ENCODE measurements around the gene GRIN2D.

The GRIN2D gene

GRCh38 chr19:48398102-48398374 lies 4.6 kb downstream of the GRIN2D start:
- no CpG with 5 or more reads among the region's 17 CpGs for WGBS (ENCODE audit: extremely low coverage, insufficient coverage, insufficient read length)

GRCh38 chr19:48398375-48399235 lies 5.1 kb downstream of the GRIN2D start:
- H3K4me1 ChIP-seq (ENCODE audit: control insufficient read depth in 1 of 2, insufficient read depth in 2 of 2, low read length in 2 of 2), result peaks cover 15 to 32% of the 10 kb centered on the region in 2 experiments
- peak overlapping the region; percentile 71 for H3K4me3 ChIP-seq (ENCODE audit: low read depth, low read length)
- WGBS (ENCODE audit: extremely low coverage, insufficient coverage, insufficient read length), result no CpG with 5 or more reads among the region's 104 CpGs

More at GRCh38 chr19:48398102-48398374, 4.6 kb downstream of the GRIN2D start:
- peak overlapping the region; percentile 59 for H4K12ac ChIP-seq (ENCODE audit: low read depth, low read length)
- H2AFZ ChIP-seq (ENCODE audit: insufficient read depth, low read length, poor library complexity), result peak overlapping the region; percentile 2
- peaks cover 2% of the 10 kb centered on the region for H3K9me3 ChIP-seq (ENCODE audit: insufficient read depth, low read depth, low read length)
- peak overlapping the region; percentile 71 for H3K9ac ChIP-seq (ENCODE audit: low read length)
- H2BK5ac ChIP-seq (ENCODE audit: low read depth, low read length, poor library complexity), result no peak overlapping the region
- H2BK12ac ChIP-seq (ENCODE audit: low read length), result no peak overlapping the region
- H3K36me3 ChIP-seq (ENCODE audit: control insufficient read depth in 1 of 2, insufficient read depth in 2 of 2, low read length in 2 of 2), result no peaks in the 10 kb centered on the region
- peak overlapping the region; percentile 87 for H3K4me2 ChIP-seq (ENCODE audit: low read length)
- H4K91ac ChIP-seq (ENCODE audit: low read depth, low read length), result peak overlapping the region; percentile 74
- peaks cover 18% of the 10 kb centered on the region for H3K27me3 ChIP-seq (ENCODE audit: insufficient read depth, low read length)
- H3K14ac ChIP-seq (ENCODE audit: low read length), result peak overlapping the region; percentile 71
- peaks cover 18 to 38% of the 10 kb centered on the region in 2 experiments for H3K4me1 ChIP-seq (ENCODE audit: control insufficient read depth in 1 of 2, insufficient read depth in 2 of 2, low read length in 2 of 2)
- H2BK120ac ChIP-seq (ENCODE audit: insufficient read depth, low read length, poor library complexity), result peak overlapping the region; percentile 12
- H2AK5ac ChIP-seq (ENCODE audit: low read length), result peak overlapping the region; percentile 37
- H3K79me2 ChIP-seq (ENCODE audit: control insufficient read depth, insufficient read depth, low read length, poor library complexity), result peaks cover 6% of the 10 kb centered on the region
- H3K4me3 ChIP-seq (ENCODE audit: low read depth, low read length), result peak overlapping the region; percentile 64
- DNase-seq, result peak in 1 of 2 donors; percentile 44
- H3K27ac ChIP-seq (ENCODE audit: low read depth, low read length), result no peak overlapping the region
- H4K8ac ChIP-seq (ENCODE audit: low read depth, low read length), result peak overlapping the region; percentile 78
- no peak overlapping the region for H3K23ac ChIP-seq (ENCODE audit: low read length)
- no peak overlapping the region for H3K4ac ChIP-seq (ENCODE audit: low read depth, low read length)
- peak overlapping the region; percentile 37 for H3K18ac ChIP-seq (ENCODE audit: low read length)
- H3K79me1 ChIP-seq (ENCODE audit: low read length), result peaks cover 25% of the 10 kb centered on the region

GRCh38 chr19:48400018-48400742 lies 6.7 kb downstream of the GRIN2D start:
- Histone ChIP-seq H3K4me3 (ENCODE audit: low read depth, low read length) (no peak overlapping the region), H2BK120ac (ENCODE audit: insufficient read depth, low read length, poor library complexity) (no peak overlapping the region), H4K8ac (ENCODE audit: low read depth, low read length) (peak overlapping the region; percentile 63), H3K18ac (ENCODE audit: low read length) (no peak overlapping the region), H2AK5ac (ENCODE audit: low read length) (no peak overlapping the region), H3K79me1 (ENCODE audit: low read length) (peaks cover 10% of the 10 kb centered on the region), H3K27me3 (ENCODE audit: insufficient read depth, low read length) (peaks cover 8% of the 10 kb centered on the region), H3K4me2 (ENCODE audit: low read length) (peak overlapping the region; percentile 71), H3K79me2 (ENCODE audit: control insufficient read depth, insufficient read depth, low read length, poor library complexity) (peaks cover 2% of the 10 kb centered on the region), H3K23ac (ENCODE audit: low read length) (no peak overlapping the region), H3K4ac (ENCODE audit: low read depth, low read length) (no peak overlapping the region), H3K27ac (ENCODE audit: low read depth, low read length) (no peak overlapping the region), H2BK12ac (ENCODE audit: low read length) (no peak overlapping the region), H2BK5ac (ENCODE audit: low read depth, low read length, poor library complexity) (no peak overlapping the region), H3K4me1 (ENCODE audit: control insufficient read depth in 1 of 2, insufficient read depth in 2 of 2, low read length in 2 of 2) (peaks cover 10 to 22% of the 10 kb centered on the region in 2 experiments), H3K36me3 (ENCODE audit: control insufficient read depth in 1 of 2, insufficient read depth in 2 of 2, low read length in 2 of 2) (no peaks in the 10 kb centered on the region), H3K9ac (ENCODE audit: low read length) (no peak overlapping the region), H2AFZ (ENCODE audit: insufficient read depth, low read length, poor library complexity) (no peak overlapping the region), H4K12ac (ENCODE audit: low read depth, low read length) (no peak overlapping the region), H3K14ac (ENCODE audit: low read length) (no peak overlapping the region), H4K91ac (ENCODE audit: low read depth, low read length) (peak overlapping the region; percentile 1), H3K9me3 (ENCODE audit: insufficient read depth, low read depth, low read length) (no peaks in the 10 kb centered on the region)
- peak; percentile 83 for DNase-seq
- no CpG with 5 or more reads among the region's 14 CpGs for WGBS (ENCODE audit: extremely low coverage, insufficient coverage, insufficient read length)

More at GRCh38 chr19:48398375-48399235, 5.1 kb downstream of the GRIN2D start:
- Histone ChIP-seq H2AK5ac (ENCODE audit: low read length) (peak overlapping the region; percentile 11), H3K18ac (ENCODE audit: low read length) (peak overlapping the region; percentile 48), H3K4me2 (ENCODE audit: low read length) (peak overlapping the region; percentile 87), H3K9me3 (ENCODE audit: insufficient read depth, low read depth, low read length) (peaks cover 2% of the 10 kb centered on the region), H3K79me1 (ENCODE audit: low read length) (peaks cover 20% of the 10 kb centered on the region), H3K27ac (ENCODE audit: low read depth, low read length) (no peak overlapping the region), H2BK120ac (ENCODE audit: insufficient read depth, low read length, poor library complexity) (peak overlapping the region; percentile 12), H3K36me3 (ENCODE audit: control insufficient read depth in 1 of 2, insufficient read depth in 2 of 2, low read length in 2 of 2) (no peaks in the 10 kb centered on the region), H3K4ac (ENCODE audit: low read depth, low read length) (no peak overlapping the region), H4K12ac (ENCODE audit: low read depth, low read length) (peak overlapping the region; percentile 25), H2BK12ac (ENCODE audit: low read length) (no peak overlapping the region), H3K23ac (ENCODE audit: low read length) (no peak overlapping the region), H3K14ac (ENCODE audit: low read length) (peak overlapping the region; percentile 71), H4K91ac (ENCODE audit: low read depth, low read length) (peak overlapping the region; percentile 74), H4K8ac (ENCODE audit: low read depth, low read length) (peak overlapping the region; percentile 78), H2AFZ (ENCODE audit: insufficient read depth, low read length, poor library complexity) (peak overlapping the region; percentile 33), H3K79me2 (ENCODE audit: control insufficient read depth, insufficient read depth, low read length, poor library complexity) (peaks cover 5% of the 10 kb centered on the region), H2BK5ac (ENCODE audit: low read depth, low read length, poor library complexity) (no peak overlapping the region), H3K27me3 (ENCODE audit: insufficient read depth, low read length) (peaks cover 18% of the 10 kb centered on the region), H3K9ac (ENCODE audit: low read length) (peak overlapping the region; percentile 71)
- DNase-seq, result peak; percentile 87 to 93

GRCh38 chr19:48401287-48401686 lies 7.8 kb downstream of the GRIN2D start:
- H3K27me3 ChIP-seq (ENCODE audit: insufficient read depth, low read length), result no peaks in the 10 kb centered on the region
- no peak for DNase-seq
- peaks cover 10% of the 10 kb centered on the region for H3K79me1 ChIP-seq (ENCODE audit: low read length)
- H2AFZ ChIP-seq (ENCODE audit: insufficient read depth, low read length, poor library complexity), result no peak overlapping the region
- H4K91ac ChIP-seq (ENCODE audit: low read depth, low read length), result no peak overlapping the region
- no peaks in the 10 kb centered on the region for H3K9me3 ChIP-seq (ENCODE audit: insufficient read depth, low read depth, low read length)
- H3K36me3 ChIP-seq (ENCODE audit: control insufficient read depth in 1 of 2, insufficient read depth in 2 of 2, low read length in 2 of 2), result no peaks in the 10 kb centered on the region
- no peak overlapping the region for H4K8ac ChIP-seq (ENCODE audit: low read depth, low read length)
- H3K14ac ChIP-seq (ENCODE audit: low read length), result no peak overlapping the region
- H3K4ac ChIP-seq (ENCODE audit: low read depth, low read length), result no peak overlapping the region
- H3K4me1 ChIP-seq (ENCODE audit: control insufficient read depth in 1 of 2, insufficient read depth in 2 of 2, low read length in 2 of 2), result peaks cover 7 to 20% of the 10 kb centered on the region in 2 experiments
- no peak overlapping the region for H2BK5ac ChIP-seq (ENCODE audit: low read depth, low read length, poor library complexity)
- H2BK120ac ChIP-seq (ENCODE audit: insufficient read depth, low read length, poor library complexity), result no peak overlapping the region
- H4K12ac ChIP-seq (ENCODE audit: low read depth, low read length), result no peak overlapping the region
- H3K18ac ChIP-seq (ENCODE audit: low read length), result no peak overlapping the region
- H3K9ac ChIP-seq (ENCODE audit: low read length), result no peak overlapping the region
- peaks cover 2% of the 10 kb centered on the region for H3K79me2 ChIP-seq (ENCODE audit: control insufficient read depth, insufficient read depth, low read length, poor library complexity)
- H2BK12ac ChIP-seq (ENCODE audit: low read length), result no peak overlapping the region
- no peak overlapping the region for H3K4me2 ChIP-seq (ENCODE audit: low read length)
- H3K27ac ChIP-seq (ENCODE audit: low read depth, low read length), result no peak overlapping the region
- H3K4me3 ChIP-seq (ENCODE audit: low read depth, low read length), result no peak overlapping the region
- no peak overlapping the region for H2AK5ac ChIP-seq (ENCODE audit: low read length)
- no CpG with 5 or more reads among the region's 5 CpGs for WGBS (ENCODE audit: extremely low coverage, insufficient coverage, insufficient read length)
- no peak overlapping the region for H3K23ac ChIP-seq (ENCODE audit: low read length)
